ENCODE results near the gene RPS17.
A peak's percentile ranks its signal among the peaks of the same experiment; 100 is the strongest.
"Not testable (repeated sequence)": the region's sequence is repeated elsewhere in the genome, so short reads cannot be mapped to it uniquely, and the experiment has no call there.

Gene RPS17

GRCh38 chr15:82507087-82507486 lies 33.2 kb downstream of the RPS17 start:
- not testable (repeated sequence) for DNase-seq (ENCODE audit: low read depth)

- not testable (repeated sequence) for DNase-seq (ENCODE audit: low read depth)
Observed at GRCh38 chr15:82505842-82506241, 34.4 kb downstream of the RPS17 start.

DNA sequence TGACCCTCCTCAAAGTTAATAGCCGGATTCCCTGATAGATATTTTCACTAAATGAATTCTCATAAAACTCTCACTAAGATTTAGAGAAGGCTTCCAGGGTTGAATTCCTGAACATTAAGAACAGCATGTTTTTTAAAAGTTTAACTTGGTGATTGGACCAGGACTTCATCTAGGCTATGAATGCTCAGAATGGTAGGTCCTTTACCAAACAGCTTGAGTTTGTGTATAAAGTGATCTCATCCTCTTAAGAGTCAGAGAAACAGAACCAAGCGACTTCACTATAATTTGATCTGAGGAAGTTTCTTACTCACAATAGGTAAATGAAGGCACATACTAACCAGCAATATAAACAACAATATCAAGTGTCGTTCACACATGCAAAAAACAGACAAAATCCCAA lies 36.2 kb downstream of the RPS17 start:
- not testable (repeated sequence) for DNase-seq (ENCODE audit: low read depth)

DNA sequence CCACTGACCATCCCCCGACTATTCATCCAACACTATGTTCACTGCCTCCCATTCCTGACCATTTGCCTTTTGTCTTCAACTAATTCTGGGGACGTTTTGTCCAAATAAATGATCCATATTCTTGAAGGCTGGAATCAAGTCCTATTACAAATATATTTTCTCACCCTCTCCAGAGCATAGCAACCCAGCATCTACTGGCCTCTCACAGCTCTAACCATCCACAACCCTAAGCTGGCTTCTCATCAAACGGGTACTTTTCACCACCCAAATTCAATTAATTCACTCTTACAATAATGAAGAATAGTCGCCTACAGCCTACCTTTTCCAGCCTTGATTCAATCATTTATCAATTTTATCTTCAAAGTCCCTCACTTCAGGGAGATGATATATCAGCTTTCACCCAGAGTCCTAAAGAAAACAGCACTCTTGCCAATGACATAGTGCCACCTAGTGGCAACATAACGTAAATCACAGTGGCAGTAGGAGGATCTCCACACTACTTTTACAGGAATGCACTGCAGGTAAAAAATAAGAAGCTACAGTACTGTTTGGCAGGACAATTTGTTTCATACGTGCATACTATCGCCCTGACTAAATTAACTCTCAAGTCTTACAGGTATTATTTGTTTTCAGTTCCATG lies 37.4 kb downstream of the RPS17 start:
- not testable (repeated sequence) for DNase-seq (ENCODE audit: low read depth)

- not testable (repeated sequence) for DNase-seq (ENCODE audit: low read depth)
Observed at GRCh38 chr15:82500772-82501171, 39.5 kb downstream of the RPS17 start.

- not testable (repeated sequence) for DNase-seq (ENCODE audit: low read depth)
Observed at GRCh38 chr15:82497978-82498377, 42.3 kb downstream of the RPS17 start.

DNA sequence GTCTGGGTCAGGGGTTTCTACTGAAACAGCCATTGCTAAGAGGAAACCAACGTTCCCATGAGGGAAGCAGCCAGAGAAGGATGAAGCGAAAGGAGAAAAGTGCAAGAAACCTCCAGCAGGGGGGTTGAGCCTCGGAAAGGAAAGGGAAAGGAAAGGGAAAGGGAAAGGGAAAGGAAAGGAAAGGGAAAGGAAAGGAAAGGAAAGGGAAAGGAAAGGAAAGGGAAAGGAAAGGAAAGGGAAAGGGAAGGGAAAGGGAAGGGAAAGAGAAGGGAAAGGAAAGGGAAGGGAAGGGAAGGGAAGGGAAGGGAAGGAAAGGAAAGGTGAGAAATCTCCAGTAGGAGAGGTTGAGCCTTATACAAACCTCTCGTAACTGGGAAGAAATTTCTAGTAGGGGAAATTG lies 52.0 kb downstream of the RPS17 start:
- DNase-seq (ENCODE audit: low read depth) = peak; percentile 9

GRCh38 chr15:82487045-82487444 lies 53.2 kb downstream of the RPS17 start:
- not testable (repeated sequence) for DNase-seq (ENCODE audit: low read depth)

All from stromal cell of bone marrow (primary cell).